ENCODE data around the gene PER3. TPM values are rescaled to one million over a fixed set of nuclear protein-coding genes. Genes with fewer than 3 reads are reported as not detected.
A peak's percentile ranks its signal among the peaks of the same experiment; 100 is the strongest.

The PER3 gene
- total and polyA plus RNA-seq, 9 of the 15 experiments (the other 6 are each of a cell fraction or from before 2014, with no cell fraction given), result 11.9 to 22.5 (median 14.6) TPM

DNA sequence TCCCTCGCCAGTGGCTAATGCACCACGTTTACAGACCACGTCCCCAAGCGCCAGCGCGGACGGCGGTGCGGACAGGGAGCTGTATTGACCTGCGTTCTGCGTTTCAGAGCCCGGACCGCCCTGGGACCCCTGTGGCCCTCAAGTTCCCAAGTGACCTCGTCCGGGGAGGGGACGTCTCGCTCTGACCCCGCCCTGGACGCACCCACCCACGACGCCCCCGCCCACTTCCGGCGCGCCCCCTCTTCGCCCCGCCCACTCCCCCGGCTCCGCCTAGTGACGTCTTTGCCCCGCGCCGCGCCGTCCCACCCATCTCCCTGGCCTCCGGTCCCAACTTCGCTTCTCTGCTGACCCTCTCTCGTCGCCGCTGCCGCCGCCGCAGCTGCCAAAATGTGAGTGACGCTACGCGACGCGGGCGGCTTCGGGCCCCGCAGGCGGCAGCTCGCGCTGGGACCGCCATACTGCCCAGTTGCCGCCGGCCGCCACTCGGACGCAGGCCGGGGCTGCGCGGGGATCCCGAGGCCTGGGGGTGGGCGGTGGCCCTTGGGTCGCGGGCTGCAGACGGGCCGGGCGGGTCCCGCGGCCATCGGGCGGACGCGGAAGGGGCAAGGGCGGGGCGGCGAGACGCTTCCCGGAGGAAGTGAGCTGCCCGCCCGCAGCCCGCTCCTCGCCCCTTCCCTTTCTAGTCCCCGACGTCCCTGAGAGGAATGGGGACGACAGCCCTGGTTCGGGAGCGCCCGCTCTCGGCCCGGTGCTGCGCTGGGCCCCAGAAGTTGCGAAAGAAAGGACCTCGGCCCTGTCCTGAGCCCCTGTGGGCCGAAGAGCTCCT, 12.9 kb upstream of the PER3 start, which contains the start of gene VAMP3 (continued):
- TF ChIP-seq ATF1 (CRISPR knock-in tag; IDR thresholded peaks at IDR 0.05), result peak; percentile 93
- peak; percentile 96 for TF ChIP-seq ATF1 (tag; IDR thresholded peaks at IDR 0.05)
- TF ChIP-seq KLF13 (tag; IDR thresholded peaks at IDR 0.05; ENCODE audit: borderline replicate concordance, low read depth), result peak; percentile 87
- TF ChIP-seq CHD2 (IDR thresholded peaks at IDR 0.05; ENCODE audit: low read depth, low read length), result no peak
- no peak for TF ChIP-seq CLOCK (CRISPR knock-in tag; IDR thresholded peaks at IDR 0.05; ENCODE audit: borderline replicate concordance)
- TF ChIP-seq, protein P1, sequence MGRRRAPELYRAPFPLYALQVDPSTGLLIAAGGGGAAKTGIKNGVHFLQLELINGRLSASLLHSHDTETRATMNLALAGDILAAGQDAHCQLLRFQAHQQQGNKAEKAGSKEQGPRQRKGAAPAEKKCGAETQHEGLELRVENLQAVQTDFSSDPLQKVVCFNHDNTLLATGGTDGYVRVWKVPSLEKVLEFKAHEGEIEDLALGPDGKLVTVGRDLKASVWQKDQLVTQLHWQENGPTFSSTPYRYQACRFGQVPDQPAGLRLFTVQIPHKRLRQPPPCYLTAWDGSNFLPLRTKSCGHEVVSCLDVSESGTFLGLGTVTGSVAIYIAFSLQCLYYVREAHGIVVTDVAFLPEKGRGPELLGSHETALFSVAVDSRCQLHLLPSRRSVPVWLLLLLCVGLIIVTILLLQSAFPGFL (CRISPR knock-in tag; IDR thresholded peaks at IDR 0.05), result 0 out of 2 replicates have a peak, but pooled peaks have one; percentile 34
- TF ChIP-seq ZNF785 (CRISPR knock-in tag; IDR thresholded peaks at IDR 0.05), result no peak
- no peak for TF ChIP-seq GABPB2 (CRISPR knock-in tag; conservative IDR thresholded peaks at IDR 0.05)
- TF ChIP-seq CREBBP (IDR thresholded peaks at IDR 0.05; ENCODE audit: low read depth, low read length), result no peak
- no peak for TF ChIP-seq HBP1 (CRISPR knock-in tag; IDR thresholded peaks at IDR 0.05)
- TF ChIP-seq RBM34 (IDR thresholded peaks at IDR 0.05; ENCODE audit: borderline replicate concordance, insufficient read depth, low read length), result no peak

Measured in K562 (cell line).